Caki2 (cell line): ENCODE data around the gene MLNR. TPM values are rescaled to one million over a fixed set of nuclear protein-coding genes. Genes with fewer than 3 reads are reported as not detected.

Experiments
- DNase-seq: peaks from one replicate; pipeline ENCODE4 v3.0.0-alpha.2; 2015; ENCODE audit warnings: low read depth
- in situ Hi-C: cut with HindIII; loops from 2 replicates; pipeline ENCODE4 v1.10.0; 2016; ENCODE audit warnings: low sequenced_read_pairs, low pct_unique_long_range_greater_than_20kb, mixed read lengths
- total RNA-seq: library from RNA; depleted of rRNA; stranded (reverse); fragments of >200 nt; shearing (Covaris generic); gene quantifications from 2 replicates; pipeline ENCODE4 v1.2.3, GENCODE V29; 2014; ENCODE audit warnings: low replicate concordance

The MLNR gene
- total RNA-seq, 1 experiment from 2014 or later, result not detected

DNA sequence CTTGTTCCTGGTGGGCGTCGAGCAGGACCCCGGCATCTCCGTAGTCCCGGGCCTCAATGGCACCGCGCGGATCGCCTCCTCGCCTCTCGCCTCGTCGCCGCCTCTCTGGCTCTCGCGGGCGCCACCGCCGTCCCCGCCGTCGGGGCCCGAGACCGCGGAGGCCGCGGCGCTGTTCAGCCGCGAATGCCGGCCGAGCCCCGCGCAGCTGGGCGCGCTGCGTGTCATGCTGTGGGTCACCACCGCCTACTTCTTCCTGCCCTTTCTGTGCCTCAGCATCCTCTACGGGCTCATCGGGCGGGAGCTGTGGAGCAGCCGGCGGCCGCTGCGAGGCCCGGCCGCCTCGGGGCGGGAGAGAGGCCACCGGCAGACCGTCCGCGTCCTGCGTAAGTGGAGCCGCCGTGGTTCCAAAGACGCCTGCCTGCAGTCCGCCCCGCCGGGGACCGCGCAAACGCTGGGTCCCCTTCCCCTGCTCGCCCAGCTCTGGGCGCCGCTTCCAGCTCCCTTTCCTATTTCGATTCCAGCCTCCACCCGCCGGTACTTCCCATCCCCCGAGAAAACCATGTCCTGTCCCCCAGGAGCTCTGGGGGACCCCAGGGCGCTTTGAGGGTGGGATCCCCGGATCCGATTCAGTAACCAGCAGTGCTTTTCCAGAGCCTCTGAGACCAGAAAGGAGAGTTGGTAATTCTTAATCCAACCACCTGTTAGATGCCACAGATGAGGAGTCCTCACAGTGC, 885 bp downstream of the MLNR start:
- no peak for DNase-seq
- in situ Hi-C loops, result no loop called here

DNA sequence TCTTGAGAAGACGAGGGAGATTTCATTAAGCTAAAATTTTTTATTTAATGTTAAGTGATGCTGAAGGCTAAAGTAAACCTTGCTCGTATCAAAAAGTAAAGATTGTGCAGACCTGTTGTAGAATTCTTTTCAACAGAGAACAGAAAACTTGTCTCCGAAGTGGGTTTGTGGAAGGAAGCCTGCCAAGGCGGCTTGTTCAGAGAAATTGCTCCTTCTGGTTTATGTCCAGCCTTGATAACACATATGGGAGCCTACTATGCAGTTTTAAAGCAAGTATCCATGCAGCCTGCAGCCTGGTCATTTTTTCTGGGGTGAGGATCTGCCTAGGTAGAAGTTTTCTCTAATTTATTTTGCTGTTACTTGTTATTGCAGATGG, 1.4 kb downstream of the MLNR start:
- DNase-seq, result no peak
- in situ Hi-C loops, result no loop called here

DNA sequence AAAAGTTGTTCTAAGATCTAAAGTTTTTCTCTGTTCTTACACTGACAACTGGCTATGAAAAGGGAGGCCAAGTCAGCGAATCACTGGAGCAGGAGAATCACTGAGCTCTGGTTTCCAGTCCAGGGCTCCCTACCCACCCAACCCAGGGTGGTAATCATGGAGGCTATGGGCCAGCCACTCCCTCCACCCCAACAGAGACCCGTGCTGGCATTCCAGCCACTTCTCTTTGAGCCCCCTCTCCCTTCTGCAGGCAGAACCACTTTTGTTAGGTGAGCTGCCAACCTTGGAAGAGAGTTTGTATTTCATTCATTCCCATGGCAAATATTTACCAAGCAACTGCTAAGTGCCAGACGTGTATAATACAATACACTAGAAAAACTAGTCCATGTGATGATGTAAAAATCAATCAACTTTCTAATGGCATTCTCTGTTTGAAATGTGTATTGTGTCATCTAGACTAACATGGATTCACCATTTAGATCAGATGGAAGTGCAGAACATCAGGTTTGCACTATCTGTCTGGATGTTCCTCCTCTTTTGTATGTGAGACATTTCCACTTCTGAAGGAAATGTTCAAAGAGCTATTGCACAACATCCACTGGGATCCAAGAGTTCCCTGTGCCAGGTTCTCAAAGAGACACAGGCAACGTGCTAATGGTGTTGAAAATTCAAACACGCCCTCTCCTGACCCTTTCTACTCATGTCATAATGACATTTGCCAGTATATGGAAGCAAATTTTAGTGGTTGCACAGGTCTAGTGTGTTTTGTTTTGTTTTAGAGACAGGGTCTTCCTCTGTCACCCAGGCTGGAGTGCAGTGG, 5.3 kb downstream of the MLNR start:
- in situ Hi-C loops, result no loop called here
- no peak for DNase-seq

DNA sequence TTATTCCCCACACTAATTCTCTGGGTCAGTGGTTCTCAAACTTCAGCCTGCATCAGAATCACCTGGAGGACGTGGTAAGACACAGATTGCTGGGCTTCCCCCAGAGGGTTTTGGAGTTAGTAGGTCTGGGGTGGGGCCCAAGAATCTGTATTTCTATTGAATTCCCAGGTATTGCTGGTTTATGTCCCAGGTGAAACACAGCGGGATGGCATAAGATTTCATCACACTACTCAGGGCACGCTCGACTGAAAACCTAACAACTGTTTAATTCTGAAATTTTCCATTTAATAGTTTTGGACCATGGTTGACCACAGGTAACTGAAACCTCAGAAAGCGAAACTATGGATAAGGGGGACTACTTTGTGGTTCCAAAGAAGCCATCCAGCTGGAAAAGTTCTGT, 6.5 kb downstream of the MLNR start:
- in situ Hi-C loops, result no loop called here
- DNase-seq, result no peak

DNA sequence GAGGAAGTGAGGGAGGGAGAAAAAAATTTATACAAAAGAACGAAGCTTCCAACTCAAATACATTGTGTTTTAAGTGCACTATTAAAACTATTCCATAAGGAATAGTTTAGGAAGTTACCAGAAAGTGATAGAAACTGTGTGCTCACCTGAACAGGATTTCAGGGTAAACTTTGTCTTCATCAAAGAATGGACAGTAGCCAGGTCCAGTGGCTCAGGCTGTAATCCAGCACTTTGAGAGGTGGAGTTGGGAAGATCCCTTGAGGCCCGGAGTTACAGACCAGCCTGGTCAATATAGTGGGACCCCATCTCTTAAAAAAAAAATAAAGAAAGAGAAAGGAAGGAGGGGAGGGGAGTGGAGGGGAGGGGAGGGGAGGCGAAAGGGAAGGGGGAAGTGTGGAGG, 14.6 kb downstream of the MLNR start:
- no peak for DNase-seq
- in situ Hi-C loops, result no loop called here

DNA sequence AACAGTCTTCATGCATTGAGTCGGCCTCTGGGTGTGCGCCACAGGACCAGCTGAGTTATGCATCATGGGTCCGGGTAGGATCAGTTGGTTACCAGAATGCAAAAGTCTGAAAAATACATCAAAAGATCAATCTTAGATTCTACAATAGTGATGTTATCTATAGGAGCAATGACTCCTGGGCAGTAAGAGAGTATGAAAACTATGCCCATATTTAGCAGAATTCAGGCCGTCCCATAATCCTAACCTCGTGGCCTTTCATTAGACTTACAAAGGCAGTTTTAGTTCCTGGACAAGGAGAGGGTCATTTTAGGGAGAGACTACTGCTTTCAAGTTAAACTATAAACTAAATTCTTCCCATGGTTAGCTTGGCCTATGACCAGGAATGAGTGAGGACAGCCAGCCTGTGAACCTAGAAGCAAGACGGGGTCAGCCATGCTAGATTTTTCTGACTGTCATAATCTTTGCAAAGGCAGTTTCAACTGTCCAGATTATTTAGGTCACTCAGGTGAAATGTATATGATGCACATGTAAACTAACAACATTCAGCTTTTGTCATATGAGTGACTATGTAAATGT, 15.8 kb downstream of the MLNR start:
- in situ Hi-C loops, result no loop called here
- DNase-seq, result no peak

DNA sequence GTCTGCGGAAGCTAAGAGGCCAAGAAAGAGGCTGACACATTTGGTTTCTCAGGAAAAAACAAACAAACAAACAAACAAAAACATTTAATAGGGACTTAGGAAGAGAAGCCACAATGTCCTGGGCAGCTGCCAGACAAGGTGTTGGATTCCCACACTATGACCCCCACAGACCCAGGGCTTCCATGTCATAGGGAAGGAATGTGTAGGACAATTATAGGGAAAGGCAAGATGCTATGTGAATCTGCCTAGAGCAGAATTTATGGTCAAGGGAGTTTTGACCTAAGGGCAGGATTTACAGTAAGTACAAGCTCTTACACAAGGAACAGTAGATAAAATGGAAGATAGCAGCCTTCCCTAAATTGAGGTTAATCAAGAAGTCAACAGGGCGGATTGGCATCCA, 18.5 kb downstream of the MLNR start:
- DNase-seq, result no peak
- in situ Hi-C loops, result no loop called here

DNA sequence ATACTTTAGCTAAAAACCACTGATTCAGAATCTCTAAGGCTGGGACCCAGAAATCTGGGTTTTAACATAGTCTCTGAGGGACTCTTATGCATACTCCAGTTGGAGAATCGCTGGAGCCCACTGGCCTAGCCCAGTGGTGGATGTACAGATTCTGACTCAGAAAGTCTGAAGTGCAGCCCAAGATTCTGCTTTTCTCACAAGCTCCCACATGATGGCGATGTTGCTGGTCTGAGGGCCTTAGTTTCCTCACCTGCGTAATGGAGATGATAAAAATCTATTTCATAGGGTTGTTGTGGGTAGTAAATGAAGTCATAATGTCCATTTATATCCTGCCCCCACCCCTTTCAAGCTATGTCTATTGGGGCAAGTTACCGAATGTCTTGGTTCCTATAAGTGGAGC, 19.9 kb downstream of the MLNR start:
- in situ Hi-C loops, result no loop called here
- DNase-seq, result no peak

DNA sequence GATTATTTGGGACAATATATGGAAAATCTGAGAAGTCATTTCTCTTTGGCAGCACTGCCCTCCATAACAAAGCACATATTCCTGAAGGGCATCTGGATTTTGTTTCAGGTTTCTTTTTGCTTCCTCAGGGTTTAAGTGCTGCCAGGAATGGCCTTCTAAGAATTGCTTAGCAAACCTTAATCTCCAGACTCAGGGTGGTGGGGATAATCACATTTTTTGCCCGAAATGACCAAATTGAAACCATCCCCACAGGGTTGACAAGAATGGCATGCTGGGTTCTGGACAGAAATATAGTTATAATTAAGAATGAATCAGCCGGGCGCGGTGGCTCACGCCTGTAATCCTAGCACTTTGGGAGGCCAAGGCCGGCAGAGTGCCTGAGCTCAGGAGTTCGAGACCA, 21.2 kb downstream of the MLNR start:
- DNase-seq, result no peak
- in situ Hi-C loops, result no loop called here

DNA sequence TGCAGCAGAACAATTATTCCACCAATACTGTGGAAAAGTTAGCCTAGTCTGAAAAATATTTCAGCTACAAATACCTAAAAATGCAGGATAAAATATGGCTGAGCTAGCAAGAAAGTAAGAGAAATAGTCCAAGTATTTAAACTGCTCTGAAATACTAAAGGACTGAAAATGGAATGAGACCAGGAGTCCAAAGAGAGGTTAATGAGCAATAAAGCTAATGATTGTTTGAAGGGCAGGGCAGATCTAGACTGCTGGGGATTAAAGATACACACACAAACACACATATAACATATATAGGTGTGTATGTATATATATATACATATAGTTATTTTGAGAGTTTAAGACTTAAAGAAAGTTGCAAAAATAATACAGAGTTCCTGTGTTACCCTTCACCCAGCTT, 25.0 kb downstream of the MLNR start:
- no peak for DNase-seq
- in situ Hi-C loops, result no loop called here

DNA sequence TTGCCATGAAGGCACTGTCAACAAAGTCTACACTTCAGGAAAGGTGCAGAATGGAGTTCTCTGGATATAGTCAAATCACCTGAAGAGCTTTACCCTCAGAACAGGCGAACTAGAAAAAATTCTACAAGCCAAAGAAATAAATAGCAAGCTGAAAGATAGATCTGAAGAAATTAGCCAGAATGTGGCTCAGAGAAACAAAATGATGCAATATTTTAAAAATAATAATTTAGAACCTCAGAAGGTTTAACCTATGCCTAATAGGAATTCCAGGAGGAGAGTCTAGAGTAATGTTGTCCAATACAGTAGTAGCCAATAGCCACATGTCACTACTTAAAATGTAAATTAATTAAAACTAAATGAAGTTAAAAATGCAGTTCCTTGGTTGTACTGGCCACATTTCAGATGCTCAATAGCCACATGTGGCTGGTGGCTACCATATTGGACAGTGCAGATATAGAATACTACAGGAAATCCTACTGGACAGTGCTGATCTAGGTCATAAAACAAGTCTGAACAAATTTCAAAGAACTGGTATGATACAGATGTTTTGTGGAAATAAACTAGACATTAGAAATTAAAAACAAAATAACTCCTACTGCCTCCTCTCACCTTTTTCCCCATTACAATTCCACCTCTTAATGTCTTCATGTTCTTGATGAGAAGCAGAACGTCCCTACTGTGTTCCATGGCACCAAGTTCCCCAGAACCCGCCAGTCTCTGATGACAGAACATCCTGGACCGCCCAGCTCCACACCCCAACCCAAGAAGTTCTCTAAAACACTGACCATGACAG, 26.9 kb downstream of the MLNR start:
- in situ Hi-C loops, result no loop called here

DNA sequence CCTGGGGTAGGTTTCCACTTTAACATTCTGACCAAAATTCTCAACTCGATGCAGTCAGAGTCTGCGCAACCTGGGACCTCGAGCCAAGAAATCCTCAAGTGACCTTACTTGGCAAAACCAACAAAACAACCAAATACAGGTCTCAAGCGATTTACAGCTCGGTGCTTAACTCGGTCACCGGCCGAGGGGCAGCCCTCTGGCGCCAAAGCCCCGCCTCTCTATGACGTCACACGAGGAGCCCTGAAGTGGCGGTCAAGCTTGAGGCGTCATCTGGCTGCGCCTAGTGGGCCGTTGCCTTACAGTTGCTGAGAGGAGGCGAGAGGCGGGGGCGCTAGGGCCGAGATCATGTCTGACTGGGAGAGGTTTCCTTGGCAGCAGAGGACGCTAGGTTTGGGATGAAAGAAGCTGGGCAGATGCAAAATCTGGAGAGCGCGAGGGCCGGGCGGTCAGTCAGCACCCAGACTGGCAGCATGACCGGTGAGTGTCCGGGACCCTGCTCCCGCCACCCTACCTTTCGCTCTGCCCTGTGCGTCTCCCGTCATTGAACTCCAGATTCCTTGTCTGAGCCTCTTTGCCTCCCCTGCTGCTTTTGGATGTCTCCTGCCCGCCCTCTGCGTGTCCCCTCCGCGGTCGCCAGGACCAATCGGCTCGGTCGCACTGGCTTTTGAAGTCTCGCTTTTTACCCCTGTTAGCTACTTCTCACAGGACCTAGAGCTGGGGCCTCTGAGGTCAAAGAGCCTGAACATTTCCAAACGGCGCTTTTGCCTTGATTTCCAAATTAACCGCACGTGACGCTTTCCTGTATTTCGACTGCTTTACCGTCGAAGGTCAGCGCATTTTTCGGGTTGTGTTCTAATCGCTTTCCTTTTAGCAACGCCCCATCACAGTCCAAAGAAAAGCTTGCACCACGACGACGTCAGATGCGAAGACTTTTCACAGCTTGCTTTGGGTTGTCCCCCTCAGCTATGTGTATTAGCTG, 27.8 kb downstream of the MLNR start, which contains the start of gene CDADC1:
CDADC1 (plus strand) TSS at position 283 of the 979 bp plus-strand sequence; CDS start at position 396, 113 bp downstream.
- DNase-seq, result peak; percentile 80
- in situ Hi-C loops, result no loop called here

More for the DNA sequence above, 26.9 kb downstream of the MLNR start:
- DNase-seq, result no peak

DNA sequence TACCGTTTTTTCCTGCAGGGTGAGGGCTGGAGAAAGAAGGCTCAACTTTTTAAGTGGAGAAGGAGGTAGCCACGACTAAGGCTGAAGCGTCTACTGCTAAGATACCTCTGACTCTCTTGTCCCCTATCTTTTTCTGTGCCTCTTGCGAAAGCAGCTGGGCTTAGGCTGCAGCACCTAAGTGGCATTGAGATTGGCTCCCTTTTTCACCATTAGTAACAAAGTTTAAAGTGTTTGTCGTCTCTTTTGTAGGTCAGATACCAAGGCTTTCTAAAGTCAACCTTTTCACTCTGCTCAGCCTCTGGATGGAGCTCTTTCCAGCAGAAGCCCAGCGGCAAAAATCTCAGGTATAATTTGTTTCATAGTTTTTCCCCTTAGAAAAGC, 28.5 kb downstream of the MLNR start:
- in situ Hi-C loops, result no loop called here
- DNase-seq, result no peak

DNA sequence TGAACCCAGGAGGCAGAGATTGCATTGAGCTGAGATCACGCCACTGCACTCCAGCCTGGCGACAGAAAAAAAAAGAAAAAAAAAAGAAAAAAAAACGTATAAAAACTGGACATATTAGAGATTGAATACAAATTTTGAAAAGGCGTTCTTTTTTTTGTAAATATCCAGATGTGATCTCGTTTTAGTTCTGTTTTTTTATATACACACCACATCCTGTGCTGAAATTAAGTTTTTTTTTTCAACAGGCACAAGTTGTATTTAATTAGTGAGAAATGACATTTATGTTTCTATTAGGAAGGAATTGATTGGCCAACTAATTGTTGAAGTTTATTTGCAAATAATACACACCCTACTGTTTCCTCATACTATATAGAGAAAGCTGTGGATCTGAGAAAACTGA, 31.2 kb downstream of the MLNR start:
- in situ Hi-C loops, result no loop called here
- DNase-seq, result no peak

DNA sequence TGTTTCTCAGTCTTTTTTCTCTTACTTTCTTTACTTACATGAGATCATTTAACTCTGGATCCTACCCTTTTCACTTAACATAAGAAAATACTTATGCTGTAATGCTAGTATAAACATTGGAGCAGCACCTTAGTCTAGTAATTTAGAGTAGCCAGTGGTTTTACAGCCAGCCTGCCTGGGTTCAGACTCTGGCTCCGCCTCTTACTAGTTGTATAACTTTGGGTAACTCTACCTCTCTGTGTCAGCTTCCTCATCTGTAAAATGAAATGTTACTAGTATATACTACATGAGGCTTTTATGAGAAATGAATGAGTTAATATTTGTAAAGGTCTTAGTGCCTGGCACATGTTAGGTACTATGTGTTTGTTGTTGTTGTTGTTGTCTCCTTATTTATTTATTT, 33.2 kb downstream of the MLNR start:
- in situ Hi-C loops, result no loop called here
- no peak for DNase-seq

DNA sequence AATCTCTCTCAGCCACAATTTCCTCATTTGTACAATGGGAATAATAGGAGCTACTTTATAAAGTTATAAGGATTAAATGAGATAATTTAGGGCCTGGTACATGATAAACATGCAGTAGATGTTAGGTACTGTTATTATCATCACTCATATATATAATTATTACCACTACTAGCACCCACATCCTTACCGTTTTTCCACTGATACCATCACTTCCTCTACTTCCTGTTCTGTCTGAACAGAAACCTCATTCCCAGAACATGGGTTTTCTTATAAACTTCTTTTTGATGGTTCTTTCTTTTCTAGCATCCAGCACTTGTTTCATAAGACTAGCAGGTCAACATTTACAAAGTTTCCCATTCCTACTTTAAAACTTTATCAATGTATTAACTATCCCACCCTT, 33.9 kb downstream of the MLNR start:
- in situ Hi-C loops, result no loop called here

DNA sequence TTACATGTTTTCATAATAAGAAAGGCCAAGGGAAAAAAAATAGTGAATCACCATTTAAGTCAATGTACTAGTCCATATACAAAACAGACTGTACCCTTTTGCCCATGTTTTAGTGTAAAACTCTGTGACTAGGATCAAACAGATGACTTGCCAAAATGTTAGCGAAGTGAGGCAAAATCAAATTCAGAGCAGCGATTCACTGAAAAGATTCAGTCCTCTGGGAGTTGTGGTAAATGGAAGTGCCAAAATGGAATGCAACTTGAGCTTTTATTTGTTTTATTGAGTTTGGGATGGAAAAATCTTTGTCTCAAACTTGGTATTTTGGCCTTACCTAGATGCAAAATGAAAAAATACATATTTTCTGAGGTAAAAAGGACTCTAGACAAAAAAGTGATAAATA, 36.7 kb downstream of the MLNR start:
- in situ Hi-C loops, result no loop called here
- DNase-seq, result no peak

More for the DNA sequence above, 33.9 kb downstream of the MLNR start:
- no peak for DNase-seq
